LNCaP clone FGC (cell line): Measurements from ENCODE around the gene METTL8.

Source experiments
- DNase-seq: peaks from one replicate; pipeline ENCODE4 v3.0.0-alpha.2; 2011; ENCODE audit warnings: low read depth
- H3K4me3 ChIP-seq: 2 replicates; pipeline ENCODE4 v1.5.1; 2011; ENCODE audit warnings: mild to moderate bottlenecking, low read depth, low read length, control low read depth
- TF ChIP-seq, protein P1 (sequence below): IDR thresholded peaks from 2 replicates; pipeline ENCODE4 v1.5.1; 2012; ENCODE audit warnings: mild to moderate bottlenecking; ENCODE audit not compliant: control insufficient read depth, insufficient read depth; ENCODE audit errors: extremely low read depth

Gene METTL8

DNA sequence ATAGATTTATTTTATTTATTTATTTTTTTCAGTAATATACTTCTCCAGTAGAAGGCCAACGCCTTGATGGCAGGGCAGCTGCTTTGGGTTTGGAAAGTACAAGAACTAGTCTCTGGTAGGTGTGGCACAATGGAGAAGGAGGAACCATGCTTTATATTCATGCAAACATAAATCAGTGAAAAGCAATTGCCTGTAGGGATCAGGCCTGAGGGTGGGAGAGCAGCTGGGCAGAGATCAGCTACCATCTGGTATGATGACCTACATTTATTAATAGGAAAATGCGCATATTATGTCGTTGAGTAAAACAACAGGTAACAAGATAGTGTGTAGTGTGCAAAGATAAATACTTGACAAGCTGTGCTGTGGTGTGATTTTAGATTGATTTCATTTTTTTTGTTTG is 152.7 kb downstream of the METTL8 start:
- DNase-seq = no peak
- no peak overlapping the region for H3K4me3 ChIP-seq
- TF ChIP-seq, protein P1, sequence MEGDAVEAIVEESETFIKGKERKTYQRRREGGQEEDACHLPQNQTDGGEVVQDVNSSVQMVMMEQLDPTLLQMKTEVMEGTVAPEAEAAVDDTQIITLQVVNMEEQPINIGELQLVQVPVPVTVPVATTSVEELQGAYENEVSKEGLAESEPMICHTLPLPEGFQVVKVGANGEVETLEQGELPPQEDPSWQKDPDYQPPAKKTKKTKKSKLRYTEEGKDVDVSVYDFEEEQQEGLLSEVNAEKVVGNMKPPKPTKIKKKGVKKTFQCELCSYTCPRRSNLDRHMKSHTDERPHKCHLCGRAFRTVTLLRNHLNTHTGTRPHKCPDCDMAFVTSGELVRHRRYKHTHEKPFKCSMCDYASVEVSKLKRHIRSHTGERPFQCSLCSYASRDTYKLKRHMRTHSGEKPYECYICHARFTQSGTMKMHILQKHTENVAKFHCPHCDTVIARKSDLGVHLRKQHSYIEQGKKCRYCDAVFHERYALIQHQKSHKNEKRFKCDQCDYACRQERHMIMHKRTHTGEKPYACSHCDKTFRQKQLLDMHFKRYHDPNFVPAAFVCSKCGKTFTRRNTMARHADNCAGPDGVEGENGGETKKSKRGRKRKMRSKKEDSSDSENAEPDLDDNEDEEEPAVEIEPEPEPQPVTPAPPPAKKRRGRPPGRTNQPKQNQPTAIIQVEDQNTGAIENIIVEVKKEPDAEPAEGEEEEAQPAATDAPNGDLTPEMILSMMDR = no peak

DNA sequence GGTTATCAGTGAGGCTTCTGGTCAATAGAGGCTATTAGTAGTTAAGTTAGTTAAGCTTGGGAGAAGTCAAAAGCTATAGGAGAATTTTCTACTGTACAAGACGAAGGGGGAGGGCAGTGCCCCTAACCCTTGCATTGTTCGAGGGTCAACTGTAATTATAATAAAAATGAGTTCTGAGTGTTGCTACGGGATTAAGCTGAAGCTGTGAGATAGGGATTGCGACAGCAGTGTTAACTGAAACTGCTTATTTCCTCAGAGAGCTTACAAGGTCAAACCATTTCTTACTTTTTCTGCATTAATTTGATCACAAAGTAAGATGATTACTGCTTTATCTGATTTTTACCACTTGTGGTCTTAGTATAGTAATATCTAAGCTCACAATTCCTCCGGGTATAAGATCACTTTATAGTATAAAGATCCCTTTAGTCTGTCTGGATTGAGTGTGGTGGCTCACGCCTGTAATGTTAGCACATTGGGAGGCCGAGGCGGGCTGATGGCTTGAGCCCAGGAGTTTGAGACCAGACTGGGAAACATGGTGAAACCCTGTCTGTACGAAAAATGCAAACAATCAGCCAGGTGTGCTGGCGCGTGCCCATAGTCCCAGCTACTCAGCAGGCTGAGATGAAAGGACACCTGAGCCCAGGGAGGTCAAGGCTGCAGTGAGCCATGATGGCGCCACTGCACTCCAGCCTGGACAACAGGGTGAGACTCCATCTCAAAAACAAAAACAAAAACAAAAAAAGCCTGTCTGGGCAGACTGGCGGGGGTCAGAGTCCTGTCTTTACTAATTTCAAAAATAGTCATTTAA is 153.6 kb downstream of the METTL8 start:
- no peak for DNase-seq
- no peak overlapping the region for H3K4me3 ChIP-seq

DNA sequence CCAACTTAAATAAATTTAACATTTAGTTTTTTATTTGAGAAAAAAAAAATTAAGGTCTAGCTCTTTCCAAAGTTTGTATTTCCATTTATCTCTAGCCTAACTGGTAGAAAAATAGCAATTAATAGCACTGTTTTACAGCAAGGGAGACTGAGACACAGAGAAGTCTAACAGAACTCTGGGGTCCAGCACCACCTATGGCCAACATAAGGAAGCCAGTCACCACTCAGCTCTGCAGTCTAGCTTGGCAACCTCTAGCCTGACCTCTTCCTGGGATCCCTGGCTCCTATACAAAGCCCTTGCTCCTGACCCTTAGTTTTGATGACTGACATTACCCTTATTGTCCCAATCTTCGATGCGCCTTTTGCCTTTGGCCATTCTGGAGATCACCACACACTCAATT is 159.0 kb downstream of the METTL8 start:
- TF ChIP-seq, protein P1 = no peak
- DNase-seq = no peak
- H3K4me3 ChIP-seq = no peak overlapping the region

More for the DNA sequence above, 153.6 kb downstream of the METTL8 start:
- TF ChIP-seq, protein P1 = no peak

DNA sequence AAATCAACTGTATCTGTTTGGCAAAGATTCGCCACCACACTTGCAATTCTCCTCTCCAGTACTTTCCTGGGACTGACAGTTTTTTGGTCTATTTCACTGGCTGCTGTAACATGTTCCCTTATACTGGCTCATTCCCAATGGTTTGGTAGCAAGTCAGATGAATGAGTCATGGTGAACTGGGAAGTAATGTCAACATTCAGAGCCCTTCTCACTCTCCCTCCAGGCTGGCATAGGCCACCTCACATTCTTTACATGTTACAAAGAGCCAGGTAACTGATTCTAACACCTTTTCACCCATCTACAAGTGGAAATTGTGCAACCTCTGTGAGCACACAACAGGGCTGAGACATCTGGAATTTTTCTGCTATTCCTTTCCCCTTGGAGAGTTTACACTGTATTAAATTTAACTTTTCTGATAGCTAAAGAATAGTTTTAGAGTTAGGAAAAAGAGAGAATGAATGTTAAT is 161.8 kb downstream of the METTL8 start:
- DNase-seq = peak; percentile 65
- TF ChIP-seq, protein P1 = no peak

DNA sequence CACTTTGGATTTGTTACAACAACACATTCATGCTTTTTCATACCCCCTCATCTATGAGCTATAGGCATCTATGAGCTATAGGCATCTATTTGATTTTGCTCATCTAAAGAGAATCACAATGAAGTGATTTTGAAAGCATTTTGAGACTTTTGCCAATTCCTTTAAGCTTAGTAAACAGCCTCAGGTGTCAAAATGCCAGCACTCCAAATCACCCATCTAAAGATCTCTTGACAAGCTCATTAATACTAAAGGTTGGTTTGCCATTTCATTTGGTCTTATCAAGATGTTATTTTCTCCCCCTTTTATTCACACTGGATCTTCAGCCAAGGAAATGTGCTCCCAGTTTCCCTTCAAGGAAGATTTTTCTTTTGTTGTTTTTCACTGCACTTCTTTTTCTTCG is 162.4 kb downstream of the METTL8 start:
- TF ChIP-seq, protein P1 = no peak
- no peak overlapping the region for H3K4me3 ChIP-seq
- DNase-seq = no peak

More for the DNA sequence above, 161.8 kb downstream of the METTL8 start:
- H3K4me3 ChIP-seq = no peak overlapping the region

DNA sequence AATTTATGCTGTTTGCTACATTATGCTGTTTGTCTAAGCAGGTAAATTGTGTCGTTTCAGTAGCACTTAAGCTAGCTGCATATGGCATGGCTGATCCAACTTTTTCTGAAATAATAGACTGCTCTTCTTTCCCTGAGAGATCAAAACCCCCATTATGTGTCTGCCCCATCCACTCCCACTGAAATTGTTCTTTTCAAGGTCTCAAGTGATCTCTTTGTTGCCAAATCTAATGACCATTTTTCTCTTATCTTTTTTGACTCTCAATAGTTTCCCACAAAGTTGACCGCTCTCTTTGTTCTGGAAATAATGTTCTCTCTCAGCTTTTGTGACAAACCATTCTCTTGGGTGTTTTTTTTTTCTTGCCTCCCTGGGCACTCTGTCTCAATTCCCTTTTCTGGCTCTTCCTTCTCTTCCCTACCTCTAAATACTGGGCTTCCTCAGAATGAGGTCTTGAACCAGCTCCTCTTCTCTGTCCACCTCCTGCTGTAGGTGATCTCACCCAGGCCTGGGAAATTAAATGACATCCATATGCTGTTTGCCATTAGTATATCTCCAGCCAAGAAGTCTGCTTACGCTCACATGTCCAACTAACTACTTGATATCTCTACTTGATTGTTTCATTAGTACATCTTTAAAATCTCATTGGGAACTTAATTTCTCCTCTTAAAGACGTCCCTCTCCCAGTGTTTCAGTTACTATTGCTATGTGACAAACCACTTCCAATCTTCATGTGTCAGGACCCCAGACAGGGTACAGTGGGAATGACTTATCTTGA is 165.7 kb downstream of the METTL8 start:
- H3K4me3 ChIP-seq = no peak overlapping the region
- TF ChIP-seq, protein P1 = no peak

More for the DNA sequence above, 165.7 kb downstream of the METTL8 start:
- no peak for DNase-seq
